ENCODE results near the gene MMP12.

DNA sequence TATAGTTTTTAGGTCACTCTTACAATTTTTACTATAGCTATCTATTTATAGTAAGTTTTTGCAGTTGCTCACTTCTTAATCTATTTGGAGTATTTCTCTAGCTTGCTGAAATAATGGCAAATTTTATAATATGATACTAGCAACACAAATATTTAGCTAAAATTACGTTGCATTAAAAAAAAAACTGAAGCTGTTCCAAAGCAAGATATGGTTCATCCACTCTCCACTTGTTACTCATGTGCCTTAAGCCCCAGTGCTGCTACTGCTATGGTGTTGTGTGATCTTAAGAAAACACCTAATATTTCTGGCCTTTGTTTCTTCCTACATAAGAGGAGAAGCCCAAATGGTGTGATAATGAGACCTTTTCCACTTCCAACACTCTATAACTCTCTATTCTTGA lies 31.9 kb downstream of the MMP12 start:
- TF ChIP-seq, protein P1, sequence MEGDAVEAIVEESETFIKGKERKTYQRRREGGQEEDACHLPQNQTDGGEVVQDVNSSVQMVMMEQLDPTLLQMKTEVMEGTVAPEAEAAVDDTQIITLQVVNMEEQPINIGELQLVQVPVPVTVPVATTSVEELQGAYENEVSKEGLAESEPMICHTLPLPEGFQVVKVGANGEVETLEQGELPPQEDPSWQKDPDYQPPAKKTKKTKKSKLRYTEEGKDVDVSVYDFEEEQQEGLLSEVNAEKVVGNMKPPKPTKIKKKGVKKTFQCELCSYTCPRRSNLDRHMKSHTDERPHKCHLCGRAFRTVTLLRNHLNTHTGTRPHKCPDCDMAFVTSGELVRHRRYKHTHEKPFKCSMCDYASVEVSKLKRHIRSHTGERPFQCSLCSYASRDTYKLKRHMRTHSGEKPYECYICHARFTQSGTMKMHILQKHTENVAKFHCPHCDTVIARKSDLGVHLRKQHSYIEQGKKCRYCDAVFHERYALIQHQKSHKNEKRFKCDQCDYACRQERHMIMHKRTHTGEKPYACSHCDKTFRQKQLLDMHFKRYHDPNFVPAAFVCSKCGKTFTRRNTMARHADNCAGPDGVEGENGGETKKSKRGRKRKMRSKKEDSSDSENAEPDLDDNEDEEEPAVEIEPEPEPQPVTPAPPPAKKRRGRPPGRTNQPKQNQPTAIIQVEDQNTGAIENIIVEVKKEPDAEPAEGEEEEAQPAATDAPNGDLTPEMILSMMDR (IDR thresholded peaks at IDR 0.05; ENCODE audit: low read depth, low read length) = no peak
- TF ChIP-seq, protein P2, sequence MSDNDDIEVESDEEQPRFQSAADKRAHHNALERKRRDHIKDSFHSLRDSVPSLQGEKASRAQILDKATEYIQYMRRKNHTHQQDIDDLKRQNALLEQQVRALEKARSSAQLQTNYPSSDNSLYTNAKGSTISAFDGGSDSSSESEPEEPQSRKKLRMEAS (IDR thresholded peaks at IDR 0.05; ENCODE audit: low read depth, low read length) = no peak
- TF ChIP-seq POLR2A (IDR thresholded peaks at IDR 0.05; ENCODE audit: extremely low read depth, insufficient read length) = no peak

Data from NB4 (cell line).